IMR-90 (cell line): Measurements from ENCODE around the gene ZDHHC14. TPM values are rescaled to one million over a fixed set of nuclear protein-coding genes. Genes with fewer than 3 reads are reported as not detected.

Experiments
- FOS ChIP-seq: fragments of 150-350 bp; IDR thresholded peaks from 2 replicates; pipeline ENCODE4 v1.6.1; 2016; ENCODE audit warnings: low read depth, low read length
- MAFK ChIP-seq: IDR thresholded peaks from 2 replicates; pipeline ENCODE4 v1.6.1; 2012; ENCODE audit warnings: low read depth, low read length, improper control_type of control experiment
- RAD21 ChIP-seq: IDR thresholded peaks from 2 replicates; pipeline ENCODE4 v1.6.1; 2012; ENCODE audit warnings: low read length, improper control_type of control experiment
- polyA plus RNA-seq, 3 experiments: library from polyadenylated mRNA; depleted of rRNA; stranded (reverse); fragments of >200 nt; gene quantifications; 2 replicates each; pipeline ENCODE4 v1.2.3, GENCODE V29; 2012; ENCODE audit warnings: low replicate concordance in 1 of 3
- total RNA-seq: library from RNA; depleted of rRNA; stranded (reverse); fragments of >200 nt; gene quantifications from 2 replicates; pipeline ENCODE4 v1.2.3, GENCODE V29; 2012
- TF ChIP-seq, protein P1 (sequence below): fragments of 150-350 bp; IDR thresholded peaks from 2 replicates; pipeline ENCODE4 v1.6.1; 2016; ENCODE audit warnings: low read depth, mild to moderate bottlenecking, low read length, moderate library complexity, borderline replicate concordance

ZDHHC14 gene
- total and polyA plus RNA-seq, 2 of the 4 experiments (the other 2 are of a cell fraction): 0.90 to 2.0 TPM

DNA sequence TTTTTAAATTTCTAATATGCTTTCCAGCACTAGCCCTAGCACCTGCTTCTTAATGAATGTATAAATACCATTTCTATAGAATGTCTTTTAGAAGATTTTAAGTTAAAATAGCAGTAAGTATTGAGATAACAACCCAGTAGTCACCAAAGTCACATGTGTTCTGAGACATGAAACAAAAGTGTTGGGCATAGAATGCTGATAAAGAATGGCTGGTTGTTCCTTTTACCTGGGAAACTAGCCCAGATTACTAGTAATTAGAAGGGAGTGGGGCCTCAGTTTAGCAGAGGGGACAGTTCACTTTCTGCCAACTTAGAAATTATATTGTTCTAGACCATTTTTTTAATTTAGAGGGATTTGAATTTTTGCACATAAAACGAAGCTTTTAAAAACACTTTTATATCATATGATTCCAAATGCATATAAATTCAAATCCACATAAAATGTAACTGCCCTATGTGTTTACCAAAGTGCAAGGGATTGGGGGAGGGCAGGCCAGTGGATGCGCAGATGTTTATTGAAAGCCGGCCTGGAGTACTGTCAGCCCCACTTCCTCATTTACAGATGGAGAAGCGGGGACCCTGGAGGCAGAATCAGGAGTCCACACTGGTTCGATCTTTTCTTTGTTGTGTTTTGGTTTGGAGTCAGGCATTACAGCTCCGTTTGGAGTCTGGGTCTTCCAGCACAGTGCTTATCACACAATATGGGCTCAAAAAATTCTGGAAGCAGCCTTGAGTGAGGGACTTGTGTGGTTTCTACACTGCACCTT, 139.8 kb downstream of the ZDHHC14 start (continued):
- TF ChIP-seq, protein P1, sequence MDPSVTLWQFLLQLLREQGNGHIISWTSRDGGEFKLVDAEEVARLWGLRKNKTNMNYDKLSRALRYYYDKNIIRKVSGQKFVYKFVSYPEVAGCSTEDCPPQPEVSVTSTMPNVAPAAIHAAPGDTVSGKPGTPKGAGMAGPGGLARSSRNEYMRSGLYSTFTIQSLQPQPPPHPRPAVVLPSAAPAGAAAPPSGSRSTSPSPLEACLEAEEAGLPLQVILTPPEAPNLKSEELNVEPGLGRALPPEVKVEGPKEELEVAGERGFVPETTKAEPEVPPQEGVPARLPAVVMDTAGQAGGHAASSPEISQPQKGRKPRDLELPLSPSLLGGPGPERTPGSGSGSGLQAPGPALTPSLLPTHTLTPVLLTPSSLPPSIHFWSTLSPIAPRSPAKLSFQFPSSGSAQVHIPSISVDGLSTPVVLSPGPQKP: no peak
- TF ChIP-seq FOS: no peak
- TF ChIP-seq RAD21: no peak
- TF ChIP-seq MAFK: no peak
